ENCODE results near the gene TMEM37.

The TMEM37 gene

GRCh38 chr2:119416299-119416923 is 15.2 kb upstream of the TMEM37 start:
- DNase-seq (ENCODE audit: insufficient read length, low spot score): no peak
- no peak for FAIRE-seq

DNA sequence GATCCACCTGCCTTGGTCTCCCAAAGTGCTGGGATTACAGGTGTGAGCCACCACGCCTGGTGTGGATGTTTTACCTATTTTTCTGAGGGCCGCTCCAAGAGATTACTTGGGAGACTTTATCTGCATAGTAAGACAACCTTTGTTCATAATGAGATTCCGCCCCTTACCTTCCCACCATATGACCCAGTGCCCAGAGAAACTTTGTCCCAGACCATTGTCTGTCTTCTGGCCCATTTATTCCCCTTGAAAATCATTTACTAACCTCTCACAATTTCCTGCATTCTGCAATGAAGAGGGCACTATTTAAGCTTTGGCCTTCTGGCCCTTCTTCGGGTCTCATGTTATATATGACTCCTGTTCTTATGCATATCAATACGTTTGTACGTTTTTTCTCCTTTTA is 13.7 kb upstream of the TMEM37 start:
- DNase-seq (ENCODE audit: insufficient read length, low spot score) (no peak), FAIRE-seq (no peak)

- DNase-seq (ENCODE audit: insufficient read length, low spot score) (no peak), FAIRE-seq (no peak)
Observed at GRCh38 chr2:119419065-119419464, 12.6 kb upstream of the TMEM37 start.

- no peak for FAIRE-seq
Observed at GRCh38 chr2:119419803-119420508, 11.7 kb upstream of the TMEM37 start.

DNA sequence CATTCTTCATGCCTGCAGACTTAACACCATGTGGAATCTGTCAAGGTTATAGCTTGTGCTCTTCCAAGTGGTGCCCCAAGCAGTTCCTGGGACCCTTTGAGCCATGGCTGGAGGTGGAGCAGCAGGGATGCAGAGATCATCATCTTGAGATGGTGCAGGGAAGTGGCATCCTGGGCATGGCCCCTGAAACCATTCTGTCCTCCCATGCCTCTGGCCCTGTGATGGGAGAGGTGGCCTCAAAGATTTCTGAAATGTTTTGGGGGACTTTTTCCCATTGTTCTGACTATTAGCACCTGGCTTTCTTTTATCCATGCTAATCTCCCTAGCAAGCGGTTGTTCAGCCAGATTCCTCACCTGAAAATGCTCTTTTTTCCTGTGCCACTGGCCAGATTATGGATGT is 10.3 kb upstream of the TMEM37 start:
- DNase-seq (ENCODE audit: insufficient read length, low spot score) (no peak), FAIRE-seq (no peak)

More at GRCh38 chr2:119419803-119420508, 11.7 kb upstream of the TMEM37 start:
- DNase-seq (ENCODE audit: insufficient read length, low spot score): no peak

- FAIRE-seq: no peak
- DNase-seq (ENCODE audit: insufficient read length, low spot score): no peak
Observed at GRCh38 chr2:119421741-119422140, 9.9 kb upstream of the TMEM37 start.

GRCh38 chr2:119422360-119423107 is 9.1 kb upstream of the TMEM37 start:
- DNase-seq (ENCODE audit: insufficient read length, low spot score) (no peak), FAIRE-seq (no peak)

GRCh38 chr2:119423108-119423444 is 8.6 kb upstream of the TMEM37 start:
- no peak for DNase-seq (ENCODE audit: insufficient read length, low spot score)
- no peak for FAIRE-seq

- no peak for DNase-seq (ENCODE audit: insufficient read length, low spot score)
- no peak for FAIRE-seq
Observed at GRCh38 chr2:119423811-119424210, 7.8 kb upstream of the TMEM37 start.

- no peak for FAIRE-seq
- DNase-seq (ENCODE audit: insufficient read length, low spot score): no peak
Observed at GRCh38 chr2:119424284-119425118, 7.2 kb upstream of the TMEM37 start.

DNA sequence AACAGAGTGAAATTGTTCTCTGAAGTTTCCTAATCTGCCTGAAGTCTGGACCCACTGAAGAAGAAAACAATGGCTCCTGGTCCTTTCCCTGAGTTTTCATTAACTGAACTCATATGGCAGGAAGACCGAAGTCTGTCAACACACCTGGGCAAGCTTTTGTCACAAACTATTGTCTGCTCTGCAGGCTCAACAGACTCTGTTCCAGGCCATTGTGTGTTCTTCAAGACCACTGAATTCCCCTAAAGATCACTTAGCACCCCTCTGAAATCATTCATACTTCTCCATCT is 6.6 kb upstream of the TMEM37 start:
- FAIRE-seq (no peak), DNase-seq (ENCODE audit: insufficient read length, low spot score) (no peak)

GRCh38 chr2:119425620-119426395 is 5.8 kb upstream of the TMEM37 start:
- FAIRE-seq (no peak), DNase-seq (ENCODE audit: insufficient read length, low spot score) (no peak)

GRCh38 chr2:119426396-119426675 is 5.3 kb upstream of the TMEM37 start:
- no peak for DNase-seq (ENCODE audit: insufficient read length, low spot score)
- FAIRE-seq: no peak

- FAIRE-seq (no peak), DNase-seq (ENCODE audit: insufficient read length, low spot score) (no peak)
Observed at GRCh38 chr2:119426801-119427395, 4.8 kb upstream of the TMEM37 start.

DNA sequence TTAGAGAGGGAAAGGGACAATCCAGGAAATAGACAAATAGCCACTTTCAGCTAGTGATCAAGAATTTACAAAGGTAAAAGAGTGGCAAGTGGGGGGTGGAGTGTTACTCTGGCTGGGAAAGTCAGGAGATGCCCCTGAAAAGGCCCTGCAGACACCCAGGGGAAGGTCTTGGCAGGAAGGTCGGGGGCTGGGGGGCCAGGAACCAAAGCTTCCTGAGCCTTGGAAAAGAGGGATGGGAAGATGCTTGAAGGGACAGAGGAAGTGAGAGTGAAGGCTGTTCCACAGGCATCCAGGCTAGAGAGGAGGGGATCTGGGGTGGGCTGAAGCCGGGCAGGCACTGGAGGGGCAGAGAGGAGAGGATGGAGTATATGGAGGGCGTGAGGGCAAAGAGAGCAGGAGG is 3.9 kb upstream of the TMEM37 start:
- DNase-seq (ENCODE audit: insufficient read length, low spot score) (no peak), FAIRE-seq (no peak)

- no peak for FAIRE-seq
- DNase-seq (ENCODE audit: insufficient read length, low spot score): no peak
Observed at GRCh38 chr2:119428488-119429224, 3.0 kb upstream of the TMEM37 start.

DNA sequence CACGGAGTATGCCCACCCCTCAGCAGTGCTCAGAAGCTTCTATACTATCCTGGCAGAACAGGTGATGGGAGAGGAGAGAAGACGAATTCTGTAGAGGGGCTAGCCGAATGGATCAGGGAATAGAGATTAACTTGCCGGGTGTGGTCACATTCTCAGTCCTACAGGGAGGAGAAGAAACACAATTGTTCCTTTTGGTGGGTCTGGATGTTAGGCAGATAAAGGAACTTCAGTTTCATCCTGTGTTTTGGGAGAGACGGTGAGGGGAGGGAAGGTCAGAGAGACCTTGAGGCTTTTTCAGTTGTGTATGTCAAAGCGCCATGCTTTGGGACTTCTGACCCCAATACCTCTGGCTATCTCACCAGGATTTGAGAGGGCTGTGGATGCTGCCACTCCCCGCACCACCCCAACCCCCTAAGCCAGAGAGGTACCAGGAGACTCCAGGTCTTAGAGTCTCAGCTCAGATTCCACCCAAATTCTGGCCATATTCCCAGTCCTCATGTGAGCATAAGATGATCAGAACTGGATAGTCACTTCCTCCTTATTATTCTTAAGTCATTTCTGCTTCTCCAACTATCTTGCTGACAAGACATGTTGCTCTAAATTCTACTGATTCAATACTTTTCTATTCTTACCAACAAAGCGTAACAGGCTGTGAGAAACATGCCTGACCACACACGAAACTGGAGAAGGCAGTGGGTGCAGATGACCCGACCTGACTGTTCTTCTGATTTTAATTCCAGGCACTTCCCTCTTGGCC is 2.3 kb upstream of the TMEM37 start:
- no peak for DNase-seq (ENCODE audit: insufficient read length, low spot score)
- no peak for FAIRE-seq

DNA sequence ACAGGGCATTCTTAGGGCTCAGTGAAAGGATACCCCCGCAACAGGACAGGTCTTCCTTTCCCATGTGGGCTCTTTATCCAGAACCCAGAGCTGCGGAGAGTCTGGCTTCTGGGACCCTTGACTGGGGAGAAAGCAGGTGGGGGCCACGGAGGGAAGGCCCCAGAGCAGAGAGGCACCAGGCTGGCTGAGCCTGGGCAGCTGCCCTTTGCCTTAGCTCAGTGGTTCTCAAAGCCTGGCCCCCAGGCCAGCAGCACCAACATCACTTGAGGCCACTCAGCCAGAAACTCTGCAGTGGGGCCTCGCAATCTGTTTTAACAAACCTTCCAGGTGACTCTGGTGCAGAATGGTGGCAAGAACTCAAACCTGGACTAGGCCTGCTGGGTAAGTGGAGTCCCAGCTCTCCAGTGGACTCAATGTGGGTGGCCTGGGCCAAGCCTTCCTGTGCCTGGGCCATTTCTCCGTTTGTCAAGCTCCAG is 1.6 kb upstream of the TMEM37 start:
- no peak for DNase-seq (ENCODE audit: insufficient read length, low spot score)
- no peak for FAIRE-seq

Data from HTR-8/SVneo (cell line).